Vagina (tissue), 2 donors: Measurements from ENCODE around the gene MAFF. TPM values are rescaled to one million over a fixed set of nuclear protein-coding genes. Genes with fewer than 3 reads are reported as not detected.

Source experiments
- DNase-seq, 2 donors: peaks; one replicate each; pipeline ENCODE4 v3.0.0-alpha.2; 2017; ENCODE audit errors: extremely low spot score in 2 of 2
- H3K27ac ChIP-seq: fragments of 200-600 bp; sonication (generic); one replicate; pipeline ENCODE4 v1.5.1; 2019
- H3K27me3 ChIP-seq: fragments of 200-600 bp; sonication (generic); one replicate; pipeline ENCODE4 v1.5.1; 2019
- H3K36me3 ChIP-seq, 2 donors: fragments of 200-600 bp; sonication (generic); one replicate each; pipeline ENCODE4 v1.5.1; 2017 to 2019
- H3K4me1 ChIP-seq: fragments of 200-600 bp; sonication (generic); one replicate; pipeline ENCODE4 v1.5.1; 2019
- H3K4me3 ChIP-seq, 2 donors: fragments of 200-600 bp; sonication (generic); 1 replicate in 1 of 2; 2 replicates in 1 of 2; pipeline ENCODE4 v1.5.1; 2016 to 2019
- H3K9me3 ChIP-seq: fragments of 200-600 bp; sonication (generic); one replicate; pipeline ENCODE4 v1.5.1; 2019
- CTCF ChIP-seq, 3 experiments: fragments of 450-650 bp in 2 of 3; fragments of 200-600 bp in 1 of 3; sonication (generic) in 1 of 3; IDR thresholded peaks; one replicate each; pipeline ENCODE4 v1.5.1; 2017 to 2019; ENCODE audit warnings: antibody characterized with exemption in 3 of 3, mild to moderate bottlenecking in 2 of 3, moderate library complexity in 2 of 3
- POLR2A ChIP-seq, 2 donors: fragments of 450-650 bp; IDR thresholded peaks; one replicate each; pipeline ENCODE4 v1.6.1; 2017; ENCODE audit warnings: antibody characterized with exemption in 2 of 2, mild to moderate bottlenecking in 2 of 2, moderate library complexity in 2 of 2
- POLR2AphosphoS5 ChIP-seq, 2 donors: sonication (generic); formaldehyde crosslinking; IDR thresholded peaks; one replicate each; pipeline ENCODE4 v1.9.0; 2017; ENCODE audit warnings: antibody characterized with exemption in 2 of 2, mild to moderate bottlenecking in 2 of 2, low read depth in 1 of 2; ENCODE audit not compliant: insufficient read depth in 1 of 2
- intact Hi-C: fragments of 100-400 bp; cut with DNase I; formaldehyde crosslinking; loops from one replicate; pipeline ENCODE4 v1.15.1; 2023
- total RNA-seq: library from RNA; depleted of rRNA; stranded (reverse); fragments of >200 nt; gene quantifications from one replicate; pipeline ENCODE4 v1.2.3, GENCODE V29; 2016

MAFF gene
- total RNA-seq, 1 donor from 2014 or later: 90.6 TPM

GRCh38 chr22:38193580-38193979 is 8.2 kb upstream of the MAFF start:
- H3K4me1 ChIP-seq: no peaks in the 10 kb centered on the region
- no peak for DNase-seq
- no peaks in the 10 kb centered on the region for H3K27me3 ChIP-seq
- no peaks in the 10 kb centered on the region for H3K36me3 ChIP-seq
- no peaks in the 10 kb centered on the region for H3K9me3 ChIP-seq
- no peak overlapping the region for H3K4me3 ChIP-seq
- no peak overlapping the region for H3K27ac ChIP-seq
- intact Hi-C loops: loop anchor here (10.0 kb wide), 1 partner anchor 239 kb away; the partner anchor contains the start of genes C22orf23 and POLR2F
- TF ChIP-seq CTCF (IDR thresholded peaks at IDR 0.05) (no peak), POLR2A (IDR thresholded peaks at IDR 0.05) (no peak), POLR2AphosphoS5 (IDR thresholded peaks at IDR 0.05; ENCODE audit: insufficient read depth in 1 of 2, low read depth in 1 of 2) (peak in 1 of 2 donors; percentile 13)

- H3K27ac ChIP-seq: peak overlapping the region; percentile 56
- H3K27me3 ChIP-seq: no peaks in the 10 kb centered on the region
- H3K4me3 ChIP-seq: no peak overlapping the region
- TF ChIP-seq POLR2AphosphoS5 (IDR thresholded peaks at IDR 0.05; ENCODE audit: insufficient read depth in 1 of 2, low read depth in 1 of 2) (no peak), POLR2A (IDR thresholded peaks at IDR 0.05) (no peak), CTCF (IDR thresholded peaks at IDR 0.05) (no peak)
- H3K9me3 ChIP-seq: no peaks in the 10 kb centered on the region
- no peak for DNase-seq
- peaks cover 4% of the 10 kb centered on the region for H3K4me1 ChIP-seq
- intact Hi-C loops: loop anchor here (10.0 kb wide), 1 partner anchor 242 kb away; the partner anchor contains the start of genes C22orf23 and POLR2F
- H3K36me3 ChIP-seq: no peaks in the 10 kb centered on the region
Observed at GRCh38 chr22:38196791-38197419, 4.9 kb upstream of the MAFF start.

GRCh38 chr22:38199826-38200559 is 1.8 kb upstream of the MAFF start:
- Histone ChIP-seq H3K27me3 (no peaks in the 10 kb centered on the region), H3K4me1 (peaks cover 27% of the 10 kb centered on the region), H3K4me3 (no peak overlapping the region), H3K9me3 (no peaks in the 10 kb centered on the region), H3K36me3 (no peaks in the 10 kb centered on the region), H3K27ac (no peak overlapping the region)
- intact Hi-C loops: loop anchor here (10.0 kb wide), 1 partner anchor 245 kb away; the partner anchor contains the start of genes C22orf23 and POLR2F
- no peak for TF ChIP-seq POLR2AphosphoS5 (IDR thresholded peaks at IDR 0.05; ENCODE audit: insufficient read depth in 1 of 2, low read depth in 1 of 2)
- no peak for TF ChIP-seq POLR2A (IDR thresholded peaks at IDR 0.05)
- TF ChIP-seq CTCF (IDR thresholded peaks at IDR 0.05): no peak
- DNase-seq: no peak

- H3K27me3 ChIP-seq: no peaks in the 10 kb centered on the region
Observed at GRCh38 chr22:38201371-38201710, 453 bp upstream of the MAFF start.

More at GRCh38 chr22:38201371-38201710, 453 bp upstream of the MAFF start:
- intact Hi-C loops: no loop called here
- Histone ChIP-seq H3K36me3 (no peaks in the 10 kb centered on the region), H3K4me1 (peaks cover 40% of the 10 kb centered on the region), H3K9me3 (no peaks in the 10 kb centered on the region), H3K4me3 (peak overlapping the region; percentile 85 to 90), H3K27ac (peak overlapping the region; percentile 100)
- no peak for DNase-seq
- TF ChIP-seq POLR2AphosphoS5 (IDR thresholded peaks at IDR 0.05; ENCODE audit: insufficient read depth in 1 of 2, low read depth in 1 of 2) (no peak), POLR2A (IDR thresholded peaks at IDR 0.05) (no peak), CTCF (IDR thresholded peaks at IDR 0.05) (no peak)
